Karpas-422 (cell line): Measurements from ENCODE around the gene LRBA. TPM values are rescaled to one million over a fixed set of nuclear protein-coding genes. Genes with fewer than 3 reads are reported as not detected.

Source experiments
- DNase-seq: peaks from one replicate; pipeline ENCODE4 v3.0.0-alpha.2; 2015
- H2AFZ ChIP-seq: fragments of 200-600 bp; sonication (generic); 2 replicates; pipeline ENCODE4 v1.6.1; 2014; ENCODE audit warnings: antibody characterized with exemption, low read length, mixed read lengths
- H3K27ac ChIP-seq: fragments of 200-600 bp; sonication (generic); 2 replicates; pipeline ENCODE4 v1.5.1; 2014; ENCODE audit warnings: mild to moderate bottlenecking, low read length, moderate library complexity
- H3K27me3 ChIP-seq: fragments of 200-600 bp; sonication (generic); 2 replicates; pipeline ENCODE4 v1.6.1; 2014; ENCODE audit warnings: low read length, mixed read lengths
- H3K36me3 ChIP-seq: fragments of 200-600 bp; sonication (generic); 2 replicates; pipeline ENCODE4 v1.6.1; 2014; ENCODE audit warnings: low read length, mixed read lengths; ENCODE audit not compliant: insufficient read depth
- H3K4me1 ChIP-seq: fragments of 200-600 bp; sonication (generic); 2 replicates; pipeline ENCODE4 v1.6.1; 2014; ENCODE audit warnings: mild to moderate bottlenecking, low read length, mixed read lengths
- H3K4me2 ChIP-seq: fragments of 200-600 bp; sonication (generic); 2 replicates; pipeline ENCODE4 v1.6.1; 2014; ENCODE audit warnings: low read length, low read depth, mild to moderate bottlenecking; ENCODE audit not compliant: poor library complexity, severe bottlenecking
- H3K4me3 ChIP-seq: fragments of 200-600 bp; sonication (generic); 2 replicates; pipeline ENCODE4 v1.5.1; 2014; ENCODE audit warnings: mild to moderate bottlenecking, antibody characterized with exemption, low read length, mixed read lengths
- H3K79me2 ChIP-seq: fragments of 200-600 bp; sonication (generic); 2 replicates; pipeline ENCODE4 v1.6.1; 2014; ENCODE audit warnings: mild to moderate bottlenecking, low read length, mixed read lengths
- H3K9ac ChIP-seq: fragments of 200-600 bp; sonication (generic); 2 replicates; pipeline ENCODE4 v1.6.0; 2014; ENCODE audit warnings: low read length
- H3K9me2 ChIP-seq: fragments of 200-600 bp; sonication (generic), shearing (Covaris generic); replicated peaks from 2 replicates; pipeline ENCODE4 v1.6.0; 2014; ENCODE audit warnings: mild to moderate bottlenecking, low read length, moderate library complexity; ENCODE audit not compliant: insufficient read depth
- H3K9me3 ChIP-seq: fragments of 300-700, 200-600 bp; sonication (generic); 2 replicates; pipeline ENCODE4 v1.6.1; 2014; ENCODE audit warnings: low read length, mixed read lengths
- H4K20me1 ChIP-seq: fragments of 200-600 bp; sonication (generic); 2 replicates; pipeline ENCODE4 v1.6.1; 2014; ENCODE audit warnings: mild to moderate bottlenecking, antibody characterized with exemption, low read length, low read depth; ENCODE audit not compliant: insufficient read depth
- total RNA-seq: library from RNA; depleted of rRNA; stranded (reverse); fragments of >200 nt; shearing (Covaris generic); gene quantifications from 2 replicates; pipeline ENCODE4 v1.2.3, GENCODE V29; 2014; ENCODE audit warnings: low replicate concordance

The LRBA gene
- total RNA-seq, 1 experiment from 2014 or later: 131 TPM

DNA sequence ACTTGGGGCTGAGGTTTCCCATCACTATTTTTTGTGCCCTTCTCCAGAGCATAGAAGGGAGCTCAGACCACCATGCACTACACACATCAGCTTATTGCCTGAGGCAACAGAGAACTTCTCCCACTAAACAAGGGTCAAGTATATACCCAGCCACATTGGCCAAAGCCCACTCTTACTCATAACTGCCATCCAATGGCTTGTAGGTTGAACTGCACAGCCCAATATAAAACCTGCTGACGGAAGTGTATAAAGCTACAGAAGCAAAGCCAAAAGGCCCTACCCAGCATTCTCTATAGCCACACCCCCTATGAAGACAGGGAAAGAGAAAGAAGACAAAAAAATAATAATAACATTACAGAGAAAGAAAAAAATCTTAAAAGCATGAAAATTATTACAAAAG is 139.7 kb downstream of the LRBA start:
- Histone ChIP-seq H3K4me3 (no peak overlapping the region), H3K9ac (no peak overlapping the region), H3K79me2 (peaks cover 56% of the 10 kb centered on the region), H3K9me3 (peaks cover 4% of the 10 kb centered on the region; the same call in 1 of the 2 replicates), H3K4me1 (no peaks in the 10 kb centered on the region), H3K4me2 (no peak overlapping the region), H3K27me3 (no peaks in the 10 kb centered on the region), H3K27ac (no peak overlapping the region), H3K9me2 (no peaks in the 10 kb centered on the region), H3K36me3 (peaks cover 32% of the 10 kb centered on the region), H2AFZ (no peak overlapping the region), H4K20me1 (no peaks in the 10 kb centered on the region)
- DNase-seq: peak; percentile 70

DNA sequence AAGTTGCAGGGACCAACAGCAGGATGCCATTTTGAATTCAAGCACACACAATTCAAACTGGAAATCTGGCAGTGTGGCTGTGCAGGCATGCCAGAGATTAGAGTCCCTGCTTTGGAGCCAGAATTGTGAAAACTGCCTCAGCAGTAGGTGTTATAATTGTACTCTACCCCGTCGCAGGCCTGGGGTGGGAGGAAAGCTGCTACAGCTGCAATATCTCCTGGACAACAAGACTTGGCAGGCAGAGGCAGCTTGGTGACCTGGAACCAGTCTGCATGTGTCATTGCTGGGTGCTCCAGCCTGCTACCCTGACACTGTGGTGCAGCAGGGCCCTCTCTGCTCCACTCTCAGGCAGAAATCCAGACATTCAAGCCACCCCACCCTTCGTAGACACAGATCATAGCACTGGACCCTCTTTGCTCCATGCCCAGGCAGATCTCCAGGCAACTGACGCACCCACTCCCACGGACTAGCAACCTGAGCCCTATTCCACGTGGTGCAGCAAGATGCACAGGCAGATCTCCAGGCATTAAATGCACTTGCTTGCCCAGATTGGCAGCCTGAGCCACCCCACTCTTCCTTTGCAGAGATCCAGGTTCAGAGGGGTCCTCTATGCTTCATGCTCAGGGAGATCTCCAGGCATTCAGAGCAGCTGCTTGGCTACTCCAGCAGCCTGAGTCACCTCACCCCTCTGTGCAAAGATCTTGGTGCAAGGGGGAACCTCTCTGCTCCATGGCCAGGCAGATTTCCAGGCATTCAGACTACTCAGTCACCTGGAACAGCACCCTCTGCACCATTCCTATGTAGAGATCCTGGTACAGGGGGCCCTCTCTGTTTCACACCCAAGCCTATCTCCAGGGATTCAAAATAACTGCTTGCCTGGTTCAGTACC is 140.5 kb downstream of the LRBA start:
- 0 out of 2 replicates have a peak, but pooled peaks cover 4% of the 10 kb centered on the region for H3K9me3 ChIP-seq
- no peak overlapping the region for H3K4me3 ChIP-seq
- H3K4me2 ChIP-seq: no peak overlapping the region
- H4K20me1 ChIP-seq: no peaks in the 10 kb centered on the region
- no peaks in the 10 kb centered on the region for H3K27me3 ChIP-seq
- H3K79me2 ChIP-seq: peaks cover 51% of the 10 kb centered on the region
- peaks cover 25% of the 10 kb centered on the region for H3K36me3 ChIP-seq
- H3K27ac ChIP-seq: no peak overlapping the region
- H3K9ac ChIP-seq: no peak overlapping the region
- H3K4me1 ChIP-seq: no peaks in the 10 kb centered on the region
- no peaks in the 10 kb centered on the region for H3K9me2 ChIP-seq
- no peak for DNase-seq
- no peak overlapping the region for H2AFZ ChIP-seq

DNA sequence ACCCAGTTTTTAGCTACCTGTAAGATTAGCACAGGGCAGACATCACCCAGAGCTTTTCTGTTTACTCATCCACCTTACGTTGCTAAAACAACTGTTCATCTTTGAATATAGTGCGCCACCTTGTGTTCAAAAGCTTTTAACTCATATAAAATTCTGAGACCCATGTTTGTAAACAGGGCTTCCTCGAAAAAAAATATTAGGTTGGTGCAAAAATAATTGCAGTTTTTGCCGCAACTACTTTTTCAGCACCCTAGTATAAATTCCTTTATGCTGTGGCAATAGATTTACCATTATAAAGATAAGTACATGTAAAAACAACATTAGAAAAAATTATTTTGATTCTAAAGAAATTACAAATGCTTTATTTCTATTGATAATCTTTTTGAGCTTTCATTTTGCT is 147.9 kb downstream of the LRBA start:
- H3K27me3 ChIP-seq: no peaks in the 10 kb centered on the region
- DNase-seq: peak; percentile 98
- peaks cover 12% of the 10 kb centered on the region for H3K79me2 ChIP-seq
- no peak overlapping the region for H3K27ac ChIP-seq
- no peaks in the 10 kb centered on the region for H4K20me1 ChIP-seq
- H3K9me2 ChIP-seq: no peaks in the 10 kb centered on the region
- H3K36me3 ChIP-seq: peaks cover 7% of the 10 kb centered on the region; the same call in 1 of the 2 replicates
- H3K4me2 ChIP-seq: no peak overlapping the region
- no peak overlapping the region for H3K4me3 ChIP-seq
- H2AFZ ChIP-seq: no peak overlapping the region
- no peaks in the 10 kb centered on the region for H3K9me3 ChIP-seq
- H3K4me1 ChIP-seq: peaks cover 5% of the 10 kb centered on the region; the same call in 1 of the 2 replicates
- H3K9ac ChIP-seq: no peak overlapping the region

- H2AFZ ChIP-seq: no peak overlapping the region
- H3K4me2 ChIP-seq: no peak overlapping the region
- peaks cover 5% of the 10 kb centered on the region; the same call in 1 of the 2 replicates for H3K36me3 ChIP-seq
- no peak overlapping the region for H3K27ac ChIP-seq
- H3K9me3 ChIP-seq: no peaks in the 10 kb centered on the region
- no peak overlapping the region for H3K4me3 ChIP-seq
- no peaks in the 10 kb centered on the region for H3K9me2 ChIP-seq
- peaks cover 13% of the 10 kb centered on the region for H3K79me2 ChIP-seq
- DNase-seq: no peak
- H3K4me1 ChIP-seq: peaks cover 5% of the 10 kb centered on the region; the same call in 1 of the 2 replicates
- H3K9ac ChIP-seq: no peak overlapping the region
- H4K20me1 ChIP-seq: no peaks in the 10 kb centered on the region
- H3K27me3 ChIP-seq: no peaks in the 10 kb centered on the region
Measured at GRCh38 chr4:150863456-150863855, 151.6 kb downstream of the LRBA start.

- Histone ChIP-seq H4K20me1 (no peaks in the 10 kb centered on the region), H3K79me2 (peaks cover 13% of the 10 kb centered on the region), H3K4me3 (no peak overlapping the region), H3K36me3 (peaks cover 5% of the 10 kb centered on the region; the same call in 1 of the 2 replicates), H3K9ac (no peak overlapping the region), H3K4me2 (no peak overlapping the region), H3K27me3 (no peaks in the 10 kb centered on the region), H3K9me3 (no peaks in the 10 kb centered on the region), H3K27ac (no peak overlapping the region), H3K4me1 (peaks cover 5% of the 10 kb centered on the region; the same call in 1 of the 2 replicates), H2AFZ (no peak overlapping the region), H3K9me2 (no peaks in the 10 kb centered on the region)
- no peak for DNase-seq
Measured at GRCh38 chr4:150862829-150863228, 152.3 kb downstream of the LRBA start.

GRCh38 chr4:150859453-150859852 is 155.6 kb downstream of the LRBA start:
- Histone ChIP-seq H2AFZ (no peak overlapping the region), H3K36me3 (no peaks in the 10 kb centered on the region), H3K4me1 (no peaks in the 10 kb centered on the region), H3K9ac (no peak overlapping the region), H3K79me2 (peaks cover 17% of the 10 kb centered on the region), H3K27ac (no peak overlapping the region), H3K9me3 (no peaks in the 10 kb centered on the region), H4K20me1 (no peaks in the 10 kb centered on the region), H3K4me2 (no peak overlapping the region), H3K9me2 (no peaks in the 10 kb centered on the region), H3K27me3 (no peaks in the 10 kb centered on the region), H3K4me3 (no peak overlapping the region)
- DNase-seq: no peak

DNA sequence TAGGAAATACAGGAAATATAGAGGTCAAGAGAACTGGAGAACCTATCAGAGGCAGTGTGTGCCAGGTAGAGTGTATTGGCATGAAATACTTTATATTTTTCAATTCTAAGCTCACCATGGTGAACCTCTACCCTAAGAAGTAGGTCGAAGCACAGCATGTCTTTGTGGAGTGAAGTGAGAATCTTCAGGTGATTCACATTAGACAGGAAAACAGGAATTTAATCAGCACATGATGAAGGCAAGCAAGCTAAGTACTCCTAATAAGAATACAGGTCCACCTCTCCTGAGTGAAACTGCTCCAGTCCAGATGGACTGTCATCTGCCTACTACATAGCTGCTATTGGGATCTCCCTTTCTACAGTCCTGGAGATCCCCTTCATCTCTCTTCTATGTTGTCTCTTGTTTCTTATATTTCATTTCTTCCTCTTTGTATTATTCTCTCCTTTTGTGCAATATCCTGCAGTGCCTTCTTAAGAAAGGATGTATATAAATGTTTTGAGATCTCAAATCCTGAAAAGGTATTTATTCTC is 159.0 kb downstream of the LRBA start:
- no peak for DNase-seq
- H4K20me1 ChIP-seq: no peaks in the 10 kb centered on the region

GRCh38 chr4:150854600-150854999 is 160.5 kb downstream of the LRBA start:
- no peaks in the 10 kb centered on the region for H3K4me1 ChIP-seq
- peaks cover 19% of the 10 kb centered on the region; the same call in 1 of the 2 replicates for H3K36me3 ChIP-seq
- no peak overlapping the region for H3K27ac ChIP-seq
- peaks cover 22% of the 10 kb centered on the region for H3K79me2 ChIP-seq
- no peak overlapping the region for H2AFZ ChIP-seq
- no peak overlapping the region for H3K4me3 ChIP-seq
- no peaks in the 10 kb centered on the region for H4K20me1 ChIP-seq
- no peak overlapping the region for H3K4me2 ChIP-seq
- no peak for DNase-seq
- no peaks in the 10 kb centered on the region for H3K9me3 ChIP-seq
- H3K27me3 ChIP-seq: no peaks in the 10 kb centered on the region
- H3K9me2 ChIP-seq: no peaks in the 10 kb centered on the region
- H3K9ac ChIP-seq: no peak overlapping the region

More for the DNA sequence above, 159.0 kb downstream of the LRBA start:
- no peak overlapping the region for H3K9ac ChIP-seq
- H3K9me3 ChIP-seq: no peaks in the 10 kb centered on the region
- no peak overlapping the region for H2AFZ ChIP-seq
- no peak overlapping the region for H3K27ac ChIP-seq
- H3K27me3 ChIP-seq: no peaks in the 10 kb centered on the region
- peaks cover 14% of the 10 kb centered on the region; the same call in 1 of the 2 replicates for H3K36me3 ChIP-seq
- H3K4me2 ChIP-seq: no peak overlapping the region
- no peaks in the 10 kb centered on the region for H3K4me1 ChIP-seq
- H3K9me2 ChIP-seq: no peaks in the 10 kb centered on the region
- peaks cover 22% of the 10 kb centered on the region for H3K79me2 ChIP-seq
- no peak overlapping the region for H3K4me3 ChIP-seq
